ENCODE data around the gene AKR1B1.

AKR1B1 gene

DNA sequence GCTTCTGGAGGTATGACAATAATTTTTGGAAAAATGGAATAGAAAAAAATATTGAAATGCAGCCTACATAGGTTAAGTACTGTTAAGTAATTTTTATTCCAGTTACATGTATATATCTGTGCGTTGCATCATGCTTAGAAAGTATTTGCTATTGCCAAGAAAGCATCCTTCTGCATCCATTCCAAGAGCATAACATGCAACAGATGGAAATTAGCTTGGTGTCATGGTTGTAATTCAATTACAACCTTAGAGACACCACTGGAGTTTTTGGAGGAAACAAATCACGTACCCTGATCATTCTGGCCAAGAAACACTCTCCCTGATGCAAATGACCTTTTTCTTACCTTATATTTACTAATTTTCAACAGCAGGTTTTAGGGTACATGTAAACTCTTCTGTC lies 1.7 kb downstream of the AKR1B1 start:
- in situ Hi-C loops (cut with HindIII; ENCODE audit: low sequenced_read_pairs): no loop called here
- no peak overlapping the region for H3K4me3 ChIP-seq (ENCODE audit: low read depth, low read length)
- DNase-seq (ENCODE audit: low read depth): no peak
- TF ChIP-seq, protein P1, sequence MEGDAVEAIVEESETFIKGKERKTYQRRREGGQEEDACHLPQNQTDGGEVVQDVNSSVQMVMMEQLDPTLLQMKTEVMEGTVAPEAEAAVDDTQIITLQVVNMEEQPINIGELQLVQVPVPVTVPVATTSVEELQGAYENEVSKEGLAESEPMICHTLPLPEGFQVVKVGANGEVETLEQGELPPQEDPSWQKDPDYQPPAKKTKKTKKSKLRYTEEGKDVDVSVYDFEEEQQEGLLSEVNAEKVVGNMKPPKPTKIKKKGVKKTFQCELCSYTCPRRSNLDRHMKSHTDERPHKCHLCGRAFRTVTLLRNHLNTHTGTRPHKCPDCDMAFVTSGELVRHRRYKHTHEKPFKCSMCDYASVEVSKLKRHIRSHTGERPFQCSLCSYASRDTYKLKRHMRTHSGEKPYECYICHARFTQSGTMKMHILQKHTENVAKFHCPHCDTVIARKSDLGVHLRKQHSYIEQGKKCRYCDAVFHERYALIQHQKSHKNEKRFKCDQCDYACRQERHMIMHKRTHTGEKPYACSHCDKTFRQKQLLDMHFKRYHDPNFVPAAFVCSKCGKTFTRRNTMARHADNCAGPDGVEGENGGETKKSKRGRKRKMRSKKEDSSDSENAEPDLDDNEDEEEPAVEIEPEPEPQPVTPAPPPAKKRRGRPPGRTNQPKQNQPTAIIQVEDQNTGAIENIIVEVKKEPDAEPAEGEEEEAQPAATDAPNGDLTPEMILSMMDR (IDR thresholded peaks at IDR 0.05; ENCODE audit: low read depth, low read length, missing control alignments): no peak

DNA sequence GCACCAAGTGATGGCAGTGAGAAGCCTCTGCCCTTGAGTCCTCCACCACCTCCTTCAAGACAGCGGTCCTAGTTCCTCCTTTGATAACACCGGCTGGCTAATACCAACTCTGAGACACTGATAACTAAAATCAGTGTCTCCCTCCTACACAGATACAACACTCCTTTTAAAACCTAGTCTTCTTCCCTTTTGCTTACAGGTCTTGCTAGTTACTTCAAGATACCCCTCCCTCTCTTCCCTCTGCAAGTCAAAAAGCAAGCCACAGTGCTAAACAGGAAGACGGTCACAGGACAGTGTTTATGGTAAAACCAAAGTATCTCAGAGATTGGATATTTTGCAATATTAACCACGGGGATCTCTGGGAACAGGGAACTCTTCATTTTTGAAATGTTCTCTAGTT lies 4.6 kb downstream of the AKR1B1 start:
- H3K4me3 ChIP-seq (ENCODE audit: low read depth, low read length): no peak overlapping the region
- TF ChIP-seq, protein P1 (IDR thresholded peaks at IDR 0.05; ENCODE audit: low read depth, low read length, missing control alignments): no peak
- no peak for DNase-seq (ENCODE audit: low read depth)
- in situ Hi-C loops (cut with HindIII; ENCODE audit: low sequenced_read_pairs): no loop called here

DNA sequence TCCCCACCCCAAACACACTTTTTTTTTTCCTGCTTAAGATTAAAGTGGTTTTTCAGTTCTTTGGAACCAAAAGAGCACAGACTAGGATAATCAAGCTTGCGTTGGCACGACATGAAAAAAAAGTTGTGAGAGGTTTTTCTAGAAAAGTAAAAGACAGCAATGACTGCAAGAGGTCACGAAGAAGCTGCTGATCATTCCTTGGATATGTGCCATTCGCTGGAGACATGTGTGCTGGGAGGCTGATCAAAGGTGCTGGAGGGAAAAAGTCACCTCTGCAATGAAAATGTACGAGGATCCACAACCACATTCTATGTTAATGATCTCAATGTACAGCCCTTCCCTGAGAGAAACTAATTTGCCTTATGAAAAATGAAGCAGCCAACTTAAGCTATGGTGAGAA lies 5.4 kb downstream of the AKR1B1 start:
- no peak overlapping the region for H3K4me3 ChIP-seq (ENCODE audit: low read depth, low read length)
- no peak for DNase-seq (ENCODE audit: low read depth)
- TF ChIP-seq, protein P1 (IDR thresholded peaks at IDR 0.05; ENCODE audit: low read depth, low read length, missing control alignments): no peak
- in situ Hi-C loops (cut with HindIII; ENCODE audit: low sequenced_read_pairs): no loop called here

- TF ChIP-seq, protein P1 (IDR thresholded peaks at IDR 0.05; ENCODE audit: low read depth, low read length, missing control alignments): no peak
- no peak overlapping the region for H3K4me3 ChIP-seq (ENCODE audit: low read depth, low read length)
- DNase-seq (ENCODE audit: low read depth): no peak
- in situ Hi-C loops (cut with HindIII; ENCODE audit: low sequenced_read_pairs): no loop called here
Observed at GRCh38 chr7:134452991-134453473, 5.9 kb downstream of the AKR1B1 start.

GRCh38 chr7:134452419-134452838 lies 6.5 kb downstream of the AKR1B1 start:
- H3K4me3 ChIP-seq (ENCODE audit: low read depth, low read length): no peak overlapping the region
- TF ChIP-seq, protein P1 (IDR thresholded peaks at IDR 0.05; ENCODE audit: low read depth, low read length, missing control alignments): no peak
- DNase-seq (ENCODE audit: low read depth): no peak
- in situ Hi-C loops (cut with HindIII; ENCODE audit: low sequenced_read_pairs): no loop called here

DNA sequence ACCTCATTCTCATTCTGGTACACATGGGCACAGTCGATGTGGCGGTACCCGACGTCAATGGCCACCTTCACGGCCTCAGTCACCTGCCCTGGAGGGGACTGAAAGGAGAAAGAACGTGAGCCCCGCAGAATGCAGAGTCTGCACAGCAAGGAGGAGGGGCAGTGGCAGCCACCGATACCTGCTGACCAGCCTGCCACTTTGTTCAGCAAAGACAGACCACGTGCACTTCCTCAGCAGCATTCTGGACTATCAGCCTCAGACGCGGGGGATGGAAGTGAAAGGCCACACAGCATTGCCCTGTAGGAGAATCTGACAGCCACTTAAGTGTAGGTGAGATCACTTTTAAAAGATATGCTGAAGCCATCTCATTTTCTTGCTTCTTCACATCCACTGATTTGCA lies 7.2 kb downstream of the AKR1B1 start:
- no peak overlapping the region for H3K4me3 ChIP-seq (ENCODE audit: low read depth, low read length)
- TF ChIP-seq, protein P1 (IDR thresholded peaks at IDR 0.05; ENCODE audit: low read depth, low read length, missing control alignments): no peak
- in situ Hi-C loops (cut with HindIII; ENCODE audit: low sequenced_read_pairs): no loop called here
- DNase-seq (ENCODE audit: low read depth): no peak
